NB4 (cell line): Measurements from ENCODE around the gene KLHDC9.

Source experiments
- CTCF ChIP-seq: IDR thresholded peaks from one replicate; pipeline ENCODE4 v1.5.1; 2012; ENCODE audit warnings: low read depth, low read length
- MYC ChIP-seq: IDR thresholded peaks from 2 replicates; pipeline ENCODE4 v1.6.1; 2011; ENCODE audit warnings: low read depth, low read length
- POLR2A ChIP-seq: IDR thresholded peaks from 2 replicates; pipeline ENCODE4 v1.6.1; 2011; ENCODE audit warnings: mild to moderate bottlenecking; ENCODE audit not compliant: insufficient read length; ENCODE audit errors: extremely low read depth

- TF ChIP-seq POLR2A (no peak), CTCF (no peak), MYC (no peak)
These were observed 40.3 kb downstream of the KLHDC9 start for GRCh38 chr1:161138431-161138830.
